GM21515 (cell line): ENCODE results near the gene LCORL.
"Not testable (repeated sequence)": the region's sequence is repeated elsewhere in the genome, so short reads cannot be mapped to it uniquely, and the experiment has no call there.

Source experiments
- ATAC-seq: cut with Tn5 transposase; IDR thresholded peaks from one replicate; pipeline ENCODE4 v1.9.1; 2021; ENCODE audit not compliant: unreplicated experiment

Gene LCORL

GRCh38 chr4:17859793-17860406 lies 161.7 kb downstream of the LCORL start:
- no peak for ATAC-seq

- ATAC-seq = no peak
Measured at GRCh38 chr4:17854036-17854435, 167.5 kb downstream of the LCORL start.

- no peak for ATAC-seq
Measured at GRCh38 chr4:17851959-17852358, 169.6 kb downstream of the LCORL start.

- not testable (repeated sequence) for ATAC-seq
Measured at GRCh38 chr4:17850295-17850694, 171.3 kb downstream of the LCORL start.

DNA sequence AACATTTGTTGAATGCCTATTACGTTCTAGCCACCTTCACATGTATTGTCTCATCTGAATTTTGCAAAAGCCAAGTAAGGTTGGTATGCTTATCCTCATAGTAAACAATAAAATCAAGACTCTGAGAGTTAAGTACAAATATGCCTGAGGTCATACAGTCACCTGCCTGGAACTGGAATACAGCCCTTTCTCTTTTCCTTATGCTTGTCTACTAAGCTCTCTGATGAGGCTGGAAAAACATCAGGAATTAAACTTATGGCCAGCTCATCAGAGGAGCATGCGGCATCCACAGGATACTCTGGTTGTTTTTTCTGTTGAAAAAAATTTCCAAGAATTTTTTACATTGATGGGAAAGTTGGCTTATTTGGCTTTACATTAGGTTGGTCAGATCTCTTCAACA lies 175.3 kb downstream of the LCORL start:
- no peak for ATAC-seq

GRCh38 chr4:17823871-17824669 lies 197.5 kb downstream of the LCORL start:
- ATAC-seq = no peak

DNA sequence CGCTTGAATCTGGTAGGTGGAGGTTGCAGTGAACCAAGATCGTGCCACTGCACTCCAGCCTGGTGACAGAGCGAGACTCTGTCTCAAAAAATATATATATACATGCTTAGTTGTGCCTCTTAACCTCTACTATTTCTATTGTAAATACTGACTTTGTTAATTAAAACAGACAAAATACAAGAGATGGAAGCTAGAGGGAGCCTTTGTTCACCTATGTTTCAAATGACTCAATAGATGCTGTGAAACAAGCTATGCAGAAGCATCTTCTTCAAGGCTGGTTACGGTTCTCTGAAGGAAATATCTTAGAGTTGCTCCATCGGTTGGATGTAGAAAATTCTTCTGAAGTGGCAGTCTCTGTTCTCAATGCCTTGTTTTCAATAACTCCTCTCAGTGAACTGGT lies 204.5 kb downstream of the LCORL start:
- ATAC-seq = peak; percentile 67

DNA sequence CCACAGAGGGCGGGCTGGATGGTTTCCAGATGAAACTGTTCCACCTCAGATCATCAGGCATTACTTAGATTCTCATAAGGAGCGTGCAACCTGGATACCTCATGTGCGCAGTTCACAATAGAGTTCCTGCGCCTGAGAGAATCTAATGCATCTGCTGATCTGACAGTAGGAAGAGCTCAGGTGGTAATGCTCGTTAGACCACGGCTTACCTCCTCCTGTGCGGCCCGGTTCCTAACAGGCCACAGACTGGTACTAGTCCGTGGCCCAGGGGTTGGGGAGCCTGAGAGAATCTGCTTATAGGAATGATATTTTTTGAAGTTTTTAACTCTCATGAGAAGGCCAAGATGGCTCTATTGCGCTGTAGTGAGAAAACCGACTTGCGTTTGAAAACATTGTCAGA lies 205.4 kb downstream of the LCORL start:
- ATAC-seq = no peak

- no peak for ATAC-seq
Measured at GRCh38 chr4:17814140-17814539, 207.4 kb downstream of the LCORL start.

DNA sequence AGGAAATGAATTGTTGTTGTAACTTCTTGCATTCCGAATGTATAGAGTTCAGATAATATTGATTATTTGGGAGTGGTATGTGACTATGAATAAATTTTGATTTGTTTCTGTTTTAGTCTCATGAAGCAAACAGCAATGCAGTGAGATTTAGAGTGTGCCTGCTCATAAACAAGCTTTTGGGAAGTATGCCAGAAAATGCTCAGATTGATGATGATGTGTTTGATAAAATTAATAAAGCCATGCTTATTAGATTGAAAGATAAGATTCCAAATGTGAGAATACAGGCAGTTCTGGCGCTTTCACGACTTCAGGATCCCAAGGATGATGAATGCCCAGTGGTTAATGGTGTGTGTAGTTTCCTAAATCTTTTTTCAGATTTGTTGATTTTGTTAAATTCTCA lies 208.8 kb downstream of the LCORL start:
- no peak for ATAC-seq

- ATAC-seq = no peak
Measured at GRCh38 chr4:17812125-17812524, 209.4 kb downstream of the LCORL start.

- ATAC-seq = peak; percentile 28
Measured at GRCh38 chr4:17811078-17811603, 210.4 kb downstream of the LCORL start.

DNA sequence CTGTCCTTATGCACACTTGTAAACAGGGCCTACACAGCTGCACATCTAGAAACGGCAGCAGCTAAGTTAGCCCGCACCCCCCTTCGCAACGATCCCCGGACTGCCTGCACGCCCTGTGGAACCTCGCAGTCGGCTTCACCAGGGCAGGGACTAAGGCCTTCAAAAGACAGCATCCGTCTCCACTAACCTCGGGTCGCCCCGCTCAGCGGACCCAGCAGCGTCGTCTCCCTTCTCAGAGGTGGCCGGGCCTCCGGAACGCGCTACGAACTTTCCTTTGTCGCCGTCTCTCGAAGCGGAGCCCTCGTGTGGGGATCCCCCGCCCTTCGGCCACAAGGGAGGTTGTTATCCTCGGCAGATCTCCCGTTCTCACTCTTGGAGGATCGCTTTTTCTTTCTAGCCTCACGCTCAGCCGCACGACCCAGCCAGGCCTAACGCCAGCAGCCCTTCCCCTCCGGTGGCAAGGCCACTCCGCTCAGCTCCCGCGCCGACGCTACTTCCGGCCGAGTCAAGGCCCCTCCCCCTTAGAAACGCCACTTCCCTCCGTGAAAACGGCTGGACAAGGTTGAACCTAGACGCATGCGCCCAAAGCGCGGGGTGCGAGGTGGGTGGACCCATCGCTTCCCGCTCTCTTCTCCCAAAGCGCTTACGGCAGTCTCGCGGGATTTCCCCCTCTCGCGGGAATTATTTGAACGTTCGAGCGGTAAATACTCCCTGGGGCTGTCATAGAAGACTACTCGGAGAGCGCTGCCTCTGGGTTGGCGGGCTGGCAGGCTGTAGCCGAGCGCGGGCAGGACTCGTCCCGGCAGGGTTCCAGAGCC lies 211.1 kb downstream of the LCORL start, which contains the start of the genes DCAF16 and NCAPG:
Gene DCAF16, minus strand, starts transcription at position 498 of the 818 bp plus-strand sequence. CDS start 6,616 bp downstream, outside the sequence.
Gene NCAPG, plus strand, starts transcription at position 720 of the 818 bp plus-strand sequence. CDS start 99 bp downstream, outside the sequence.
- ATAC-seq = peak; percentile 92

DNA sequence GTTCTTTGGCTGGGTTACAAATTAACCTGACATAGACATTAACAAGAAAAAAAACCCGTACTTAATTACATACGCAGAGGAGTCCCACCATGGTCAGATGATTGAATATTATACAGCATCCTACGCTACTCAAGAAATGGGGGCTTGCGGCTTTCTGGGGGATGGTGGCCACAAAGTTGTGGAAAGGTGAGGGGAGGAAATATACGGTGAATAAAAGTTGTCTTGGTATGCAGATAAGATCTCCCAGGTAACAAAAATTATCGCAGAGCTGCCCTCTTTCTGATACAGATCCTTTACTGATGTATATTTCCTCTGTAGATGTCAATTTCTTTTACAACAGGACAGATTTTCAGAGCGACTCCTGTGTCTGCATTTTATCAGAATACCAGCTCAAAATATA lies 211.9 kb downstream of the LCORL start:
- no peak for ATAC-seq

DNA sequence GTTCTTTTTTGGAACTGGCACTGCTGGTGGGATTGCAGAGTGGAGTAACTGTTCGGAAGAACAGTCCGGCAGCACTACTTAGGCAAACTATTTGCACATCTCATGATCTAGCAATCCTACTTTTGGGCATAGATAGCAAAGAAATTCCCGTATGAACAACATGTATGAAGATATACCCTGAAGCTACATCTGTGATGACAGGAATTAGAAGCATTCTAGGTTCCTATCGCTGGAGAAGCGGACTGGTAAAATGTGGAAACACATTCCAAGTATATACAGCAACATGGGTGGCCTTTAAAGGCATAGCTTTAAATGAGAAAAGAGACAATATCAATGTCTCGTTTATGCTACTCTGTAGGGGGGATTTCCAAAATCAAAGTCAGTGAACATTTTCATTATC lies 214.1 kb downstream of the LCORL start:
- ATAC-seq = no peak

DNA sequence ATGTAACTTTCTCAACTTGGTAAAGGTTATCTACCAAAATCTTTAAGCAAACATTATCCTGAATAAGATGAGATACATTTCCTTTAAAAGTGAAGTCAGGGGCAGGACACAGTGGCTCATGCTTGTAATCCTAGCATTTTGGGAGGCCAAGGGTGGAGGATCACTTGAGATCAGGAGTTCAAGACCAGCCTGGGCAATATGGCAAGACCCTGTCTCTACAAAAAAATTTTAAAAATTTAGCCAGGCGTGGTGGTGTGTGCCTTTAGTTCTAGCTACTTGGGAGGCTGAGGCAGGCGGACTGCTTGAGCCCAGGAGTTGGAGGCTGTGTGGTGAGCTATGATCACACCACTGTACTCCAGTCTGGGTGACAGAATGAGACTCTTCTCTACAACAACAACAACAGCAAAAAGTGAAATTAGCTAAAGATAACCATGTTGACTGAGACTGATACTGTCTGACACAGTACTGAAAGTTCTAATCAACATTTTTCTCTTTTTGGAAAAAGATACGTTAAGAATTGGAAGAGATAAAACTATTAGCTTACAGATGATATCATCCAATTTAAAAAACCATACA lies 215.9 kb downstream of the LCORL start:
- no peak for ATAC-seq

DNA sequence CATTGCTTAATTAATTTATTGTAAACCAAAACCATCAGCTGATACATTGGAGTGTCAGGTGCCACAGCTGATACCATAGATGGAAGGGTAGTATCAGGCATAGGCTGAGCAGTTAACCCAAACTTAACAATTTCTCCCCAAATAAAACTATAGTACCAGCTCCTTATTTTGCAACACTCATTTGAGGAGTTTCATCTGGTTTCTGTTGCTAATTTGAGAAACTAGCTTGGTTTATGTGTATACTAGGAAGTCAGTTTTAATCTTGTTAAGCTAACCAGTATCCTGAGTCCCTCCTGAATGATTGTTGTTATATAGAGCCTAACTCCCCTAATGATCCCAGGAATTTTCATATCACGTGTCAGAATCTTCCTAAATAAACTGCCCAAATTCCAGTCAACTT lies 223.7 kb downstream of the LCORL start:
- no peak for ATAC-seq

DNA sequence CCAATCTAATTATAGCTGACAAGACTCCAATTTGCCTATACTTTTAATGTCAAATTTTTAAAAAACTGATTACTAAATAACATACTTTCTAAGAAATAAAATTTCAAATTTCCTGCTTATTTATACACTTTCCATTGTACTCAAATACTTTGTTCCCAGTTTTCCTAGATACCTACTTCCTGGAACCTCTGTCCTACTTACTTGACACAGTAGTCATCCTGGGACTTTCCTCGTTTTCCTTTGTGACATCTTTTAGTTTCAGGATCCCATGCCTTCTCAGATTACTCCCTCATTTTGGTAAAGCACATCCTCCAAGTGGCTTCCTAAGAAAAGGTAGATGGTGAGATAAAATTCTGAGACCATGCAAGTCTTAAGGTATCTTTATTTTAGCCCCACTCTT lies 226.8 kb downstream of the LCORL start:
- no peak for ATAC-seq
